NCI-H82 (cell line): ENCODE measurements around the gene FAM219A.

Source experiments
- DNase-seq: peaks from one replicate; lab custom pipeline; 2025; lab: John Stamatoyannopoulos, UW

Gene FAM219A

GRCh38 chr9:34458013-34458958, at the start of gene FAM219A, which contains the start of gene DNAI1:
TSS of gene FAM219A (minus strand) at chr9:34458570. CDS start at chr9:34458263, 307 bp downstream.
TSS of gene DNAI1 (plus strand) at chr9:34458805. CDS start at chr9:34459006, 201 bp downstream.
- DNase-seq = peak; percentile 98

GRCh38 chr9:34507966-34508365, 49.6 kb upstream of the FAM219A start:
- no peak for DNase-seq

GRCh38 chr9:34507556-34507955, 49.2 kb upstream of the FAM219A start:
- DNase-seq = no peak

GRCh38 chr9:34506623-34507022, 48.3 kb upstream of the FAM219A start:
- DNase-seq = no peak

DNA sequence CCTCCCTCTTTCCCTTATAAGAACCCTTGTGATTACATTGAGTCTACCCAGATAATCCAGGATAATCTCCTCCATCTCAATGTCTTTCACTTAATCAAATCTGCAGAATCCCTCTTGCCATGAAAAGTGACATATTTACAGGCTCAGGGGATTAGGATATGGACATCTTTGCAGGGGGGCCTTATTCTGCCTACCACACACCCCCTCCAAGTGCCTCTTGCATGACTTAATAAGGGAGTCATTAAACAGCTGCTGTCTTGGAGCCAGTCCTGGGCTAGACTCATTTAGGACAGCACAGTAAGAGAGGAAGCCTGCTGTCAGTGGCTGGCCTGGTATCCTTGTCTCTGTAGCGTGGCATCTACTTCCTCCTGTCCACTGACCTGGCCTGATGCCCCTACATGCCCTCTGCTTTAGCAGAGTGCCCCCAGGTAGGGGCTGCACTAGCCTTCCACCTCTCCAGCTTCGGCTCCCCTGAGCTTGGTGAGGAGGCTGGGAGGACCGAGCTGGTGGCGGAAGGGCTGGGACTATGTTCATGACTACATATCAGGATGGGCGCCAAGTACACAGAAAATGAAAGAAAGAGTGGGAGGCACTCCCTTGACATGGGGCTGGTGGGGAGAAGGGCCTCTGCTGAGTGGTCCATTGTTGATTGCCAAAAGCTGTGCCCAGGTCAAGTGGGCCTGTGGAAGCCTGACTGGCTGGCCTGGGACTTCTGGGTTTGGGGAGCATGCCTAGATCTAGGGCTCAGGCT, 47.2 kb upstream of the FAM219A start:
- peak; percentile 98 for DNase-seq

- DNase-seq = no peak
Measured at GRCh38 chr9:34503406-34503805, 45.0 kb upstream of the FAM219A start.

- no peak for DNase-seq
Measured at GRCh38 chr9:34502891-34503290, 44.5 kb upstream of the FAM219A start.

DNA sequence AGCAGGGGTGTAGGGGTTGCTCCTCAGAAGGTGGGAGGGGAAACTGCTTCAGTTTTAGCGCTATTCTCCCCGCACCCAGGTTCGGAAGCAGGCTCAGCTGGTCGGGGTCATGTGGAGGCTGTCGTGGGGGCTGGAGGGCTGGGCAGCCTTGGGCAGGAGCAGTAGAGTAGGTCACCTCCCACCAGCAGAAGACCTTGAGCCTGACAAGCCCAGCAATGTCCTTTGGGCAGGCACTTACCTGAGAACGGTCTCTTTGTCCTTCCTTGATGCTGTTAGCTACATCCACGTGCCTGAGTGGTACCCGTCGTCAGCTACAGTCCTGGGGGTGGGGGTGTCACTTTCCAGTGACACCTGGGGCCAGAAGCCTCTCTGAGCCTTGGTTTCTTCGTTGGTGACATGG, 44.1 kb upstream of the FAM219A start:
- DNase-seq = no peak

DNA sequence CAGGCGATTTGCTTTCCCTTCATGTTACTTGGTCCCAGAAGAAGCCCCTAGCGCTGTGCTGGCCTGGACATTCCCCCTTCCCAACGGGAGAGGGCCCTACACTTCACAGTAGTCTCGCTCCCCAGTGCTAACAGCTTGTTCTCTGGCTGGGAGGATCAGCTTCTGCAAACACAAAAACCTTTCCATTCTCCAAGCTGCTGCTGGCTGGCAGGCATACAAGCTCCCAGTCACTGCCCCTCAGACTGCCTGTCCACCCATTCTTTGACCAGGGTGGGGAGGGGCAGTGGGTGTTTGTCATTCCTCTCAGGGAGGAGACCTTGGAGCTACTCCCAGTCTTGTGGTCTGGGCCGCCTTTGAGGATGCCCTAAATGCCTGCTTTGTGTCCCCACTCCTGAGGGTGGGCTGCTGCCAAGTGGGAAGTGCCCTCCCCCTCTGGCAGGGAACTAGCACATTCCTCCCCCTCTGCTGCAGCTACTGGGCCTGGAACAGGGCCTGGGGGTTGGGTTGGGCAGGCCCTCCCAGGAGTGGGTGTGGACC, 43.6 kb upstream of the FAM219A start:
- DNase-seq = peak; percentile 23

DNA sequence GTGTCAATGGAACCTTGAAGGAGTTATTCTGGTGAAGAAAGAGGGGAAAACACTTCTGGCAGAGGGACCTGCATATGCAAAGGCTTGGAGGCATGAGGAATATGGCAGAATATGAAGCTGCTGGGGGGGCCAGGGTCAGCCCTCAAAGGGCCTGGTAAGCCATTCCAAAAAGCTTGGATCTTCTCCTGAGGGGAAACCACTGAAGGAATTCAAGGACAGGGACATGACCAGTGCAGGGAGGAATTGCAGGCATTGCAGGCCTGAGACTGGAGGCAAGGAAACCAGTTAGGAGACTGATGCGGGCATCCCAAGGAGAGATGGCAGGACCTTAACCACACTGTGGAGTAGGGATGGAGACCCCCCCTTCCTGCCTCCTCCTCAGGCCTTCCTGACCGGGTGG, 43.0 kb upstream of the FAM219A start:
- no peak for DNase-seq

GRCh38 chr9:34500623-34501267, 42.4 kb upstream of the FAM219A start:
- peak; percentile 72 for DNase-seq

- DNase-seq = no peak
Measured at GRCh38 chr9:34499076-34499475, 40.7 kb upstream of the FAM219A start.

- no peak for DNase-seq
Measured at GRCh38 chr9:34498553-34498952, 40.2 kb upstream of the FAM219A start.

- DNase-seq = no peak
Measured at GRCh38 chr9:34496149-34496712, 37.9 kb upstream of the FAM219A start.

- DNase-seq = no peak
Measured at GRCh38 chr9:34493972-34494535, 35.7 kb upstream of the FAM219A start.

DNA sequence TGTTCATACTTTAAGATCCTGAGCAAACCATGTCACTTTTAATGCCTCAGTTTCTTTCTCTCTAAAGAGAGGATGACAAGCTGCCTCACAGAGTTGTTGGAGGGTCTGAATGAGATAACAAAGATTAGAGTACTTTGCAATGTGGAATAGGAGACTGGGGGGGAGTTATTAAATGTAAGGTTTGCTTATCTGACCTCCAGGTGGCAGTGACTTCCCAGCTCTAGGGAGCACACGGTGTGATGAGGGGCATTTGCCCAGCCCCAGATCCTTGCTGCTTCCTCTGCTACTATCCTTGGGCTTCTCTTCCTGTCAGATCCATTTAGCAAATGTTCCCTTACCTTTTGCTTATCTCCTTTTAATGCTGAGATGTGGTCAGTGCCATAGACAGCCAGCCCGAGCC, 33.7 kb upstream of the FAM219A start:
- peak; percentile 53 for DNase-seq

- DNase-seq = no peak
Measured at GRCh38 chr9:34491596-34491995, 33.2 kb upstream of the FAM219A start.

GRCh38 chr9:34490760-34491159, 32.4 kb upstream of the FAM219A start:
- no peak for DNase-seq

DNA sequence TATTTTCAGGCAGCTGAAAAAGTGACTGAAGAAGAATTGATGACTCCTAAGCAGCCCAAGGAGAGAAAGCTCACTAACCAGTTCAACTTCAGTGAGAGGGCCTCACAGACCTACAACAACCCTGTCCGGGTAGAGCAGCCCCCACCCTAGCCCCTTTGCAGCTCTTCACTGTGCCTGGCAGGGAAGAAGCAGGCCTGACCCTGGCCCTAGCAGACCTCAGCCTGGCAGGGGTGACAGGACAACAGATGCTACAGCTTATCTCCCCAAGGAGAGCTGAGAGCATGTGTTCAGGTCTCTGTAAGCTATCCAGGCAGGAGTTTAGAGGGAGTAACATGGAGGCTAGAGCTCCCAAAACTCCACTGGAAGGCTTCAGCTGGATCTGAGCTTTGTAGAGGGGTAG, 32.0 kb upstream of the FAM219A start:
- DNase-seq = peak; percentile 56

DNA sequence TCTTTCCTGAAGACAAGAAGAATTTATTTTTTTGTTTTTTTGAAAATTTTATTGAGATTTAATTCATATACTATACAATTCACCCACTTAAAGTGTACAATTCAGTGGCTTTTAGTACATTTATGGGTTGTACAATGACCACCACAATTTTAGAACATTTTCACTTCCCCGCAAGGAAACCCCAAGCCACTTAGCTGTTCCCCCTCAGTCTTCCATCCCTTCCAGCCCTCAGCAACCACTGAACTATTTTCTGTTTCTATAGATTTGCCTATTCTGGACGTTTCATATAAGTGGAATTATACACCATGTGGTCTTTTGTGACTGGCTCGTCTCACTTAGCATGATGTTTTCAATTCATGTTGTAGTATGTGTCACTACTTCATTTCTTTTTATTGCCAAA, 28.2 kb upstream of the FAM219A start:
- DNase-seq = no peak

GRCh38 chr9:34485822-34486221, 27.5 kb upstream of the FAM219A start:
- DNase-seq = no peak
